Measurements from ENCODE around the gene COL6A3. TPM values are rescaled to one million over a fixed set of nuclear protein-coding genes. Genes with fewer than 3 reads are reported as not detected.

Gene COL6A3
- total RNA-seq, 1 experiment from 2014 or later = 0.05 TPM

- DNase-seq (ENCODE audit: low read depth, low spot score) = no peak
- in situ Hi-C loops (cut with HindIII; ENCODE audit: low pct_unique_long_range_greater_than_20kb, low sequenced_read_pairs) = no loop called here
Observed at GRCh38 chr2:237445611-237446337, 31.8 kb upstream of the COL6A3 start.

- in situ Hi-C loops (cut with HindIII; ENCODE audit: low pct_unique_long_range_greater_than_20kb, low sequenced_read_pairs) = no loop called here
- DNase-seq (ENCODE audit: low read depth, low spot score) = no peak
Observed at GRCh38 chr2:237444071-237444470, 30.1 kb upstream of the COL6A3 start.

- DNase-seq (ENCODE audit: low read depth, low spot score) = no peak
- in situ Hi-C loops (cut with HindIII; ENCODE audit: low pct_unique_long_range_greater_than_20kb, low sequenced_read_pairs) = no loop called here
Observed at GRCh38 chr2:237441605-237442274, 27.8 kb upstream of the COL6A3 start.

- no peak for DNase-seq (ENCODE audit: low read depth, low spot score)
Observed at GRCh38 chr2:237440819-237441281, 26.9 kb upstream of the COL6A3 start.

GRCh38 chr2:237438080-237438940, 24.3 kb upstream of the COL6A3 start:
- DNase-seq (ENCODE audit: low read depth, low spot score) = no peak
- in situ Hi-C loops (cut with HindIII; ENCODE audit: low pct_unique_long_range_greater_than_20kb, low sequenced_read_pairs) = no loop called here

More at GRCh38 chr2:237440819-237441281, 26.9 kb upstream of the COL6A3 start:
- in situ Hi-C loops (cut with HindIII; ENCODE audit: low pct_unique_long_range_greater_than_20kb, low sequenced_read_pairs) = no loop called here

GRCh38 chr2:237437566-237437965, 23.6 kb upstream of the COL6A3 start:
- DNase-seq (ENCODE audit: low read depth, low spot score) = no peak
- in situ Hi-C loops (cut with HindIII; ENCODE audit: low pct_unique_long_range_greater_than_20kb, low sequenced_read_pairs) = no loop called here

GRCh38 chr2:237435844-237436587, 22.1 kb upstream of the COL6A3 start:
- in situ Hi-C loops (cut with HindIII; ENCODE audit: low pct_unique_long_range_greater_than_20kb, low sequenced_read_pairs) = no loop called here
- DNase-seq (ENCODE audit: low read depth, low spot score) = no peak

GRCh38 chr2:237434866-237435311, 20.9 kb upstream of the COL6A3 start:
- in situ Hi-C loops (cut with HindIII; ENCODE audit: low pct_unique_long_range_greater_than_20kb, low sequenced_read_pairs) = no loop called here
- DNase-seq (ENCODE audit: low read depth, low spot score) = no peak

GRCh38 chr2:237433920-237434676, 20.1 kb upstream of the COL6A3 start:
- in situ Hi-C loops (cut with HindIII; ENCODE audit: low pct_unique_long_range_greater_than_20kb, low sequenced_read_pairs) = no loop called here
- DNase-seq (ENCODE audit: low read depth, low spot score) = no peak

- DNase-seq (ENCODE audit: low read depth, low spot score) = peak; percentile 37
- in situ Hi-C loops (cut with HindIII; ENCODE audit: low pct_unique_long_range_greater_than_20kb, low sequenced_read_pairs) = no loop called here
Observed at GRCh38 chr2:237432484-237433092, 18.6 kb upstream of the COL6A3 start.

- in situ Hi-C loops (cut with HindIII; ENCODE audit: low pct_unique_long_range_greater_than_20kb, low sequenced_read_pairs) = no loop called here
- peak; percentile 60 for DNase-seq (ENCODE audit: low read depth, low spot score)
Observed at GRCh38 chr2:237431837-237432236, 17.9 kb upstream of the COL6A3 start.

GRCh38 chr2:237431372-237431771, 17.4 kb upstream of the COL6A3 start:
- in situ Hi-C loops (cut with HindIII; ENCODE audit: low pct_unique_long_range_greater_than_20kb, low sequenced_read_pairs) = no loop called here
- peak; percentile 34 for DNase-seq (ENCODE audit: low read depth, low spot score)

- DNase-seq (ENCODE audit: low read depth, low spot score) = no peak
- in situ Hi-C loops (cut with HindIII; ENCODE audit: low pct_unique_long_range_greater_than_20kb, low sequenced_read_pairs) = no loop called here
Observed at GRCh38 chr2:237430861-237431260, 16.9 kb upstream of the COL6A3 start.

GRCh38 chr2:237429753-237430152, 15.8 kb upstream of the COL6A3 start:
- no peak for DNase-seq (ENCODE audit: low read depth, low spot score)
- in situ Hi-C loops (cut with HindIII; ENCODE audit: low pct_unique_long_range_greater_than_20kb, low sequenced_read_pairs) = no loop called here

- in situ Hi-C loops (cut with HindIII; ENCODE audit: low pct_unique_long_range_greater_than_20kb, low sequenced_read_pairs) = no loop called here
- no peak for DNase-seq (ENCODE audit: low read depth, low spot score)
Observed at GRCh38 chr2:237427769-237428506, 14.0 kb upstream of the COL6A3 start.

- in situ Hi-C loops (cut with HindIII; ENCODE audit: low pct_unique_long_range_greater_than_20kb, low sequenced_read_pairs) = no loop called here
Observed at GRCh38 chr2:237426517-237426916, 12.6 kb upstream of the COL6A3 start.

More at GRCh38 chr2:237426517-237426916, 12.6 kb upstream of the COL6A3 start:
- DNase-seq (ENCODE audit: low read depth, low spot score) = no peak
